ENCODE data around the gene DLD.
"Not testable (repeated sequence)": the region's sequence is repeated elsewhere in the genome, so short reads cannot be mapped to it uniquely, and the experiment has no call there.

DLD gene

DNA sequence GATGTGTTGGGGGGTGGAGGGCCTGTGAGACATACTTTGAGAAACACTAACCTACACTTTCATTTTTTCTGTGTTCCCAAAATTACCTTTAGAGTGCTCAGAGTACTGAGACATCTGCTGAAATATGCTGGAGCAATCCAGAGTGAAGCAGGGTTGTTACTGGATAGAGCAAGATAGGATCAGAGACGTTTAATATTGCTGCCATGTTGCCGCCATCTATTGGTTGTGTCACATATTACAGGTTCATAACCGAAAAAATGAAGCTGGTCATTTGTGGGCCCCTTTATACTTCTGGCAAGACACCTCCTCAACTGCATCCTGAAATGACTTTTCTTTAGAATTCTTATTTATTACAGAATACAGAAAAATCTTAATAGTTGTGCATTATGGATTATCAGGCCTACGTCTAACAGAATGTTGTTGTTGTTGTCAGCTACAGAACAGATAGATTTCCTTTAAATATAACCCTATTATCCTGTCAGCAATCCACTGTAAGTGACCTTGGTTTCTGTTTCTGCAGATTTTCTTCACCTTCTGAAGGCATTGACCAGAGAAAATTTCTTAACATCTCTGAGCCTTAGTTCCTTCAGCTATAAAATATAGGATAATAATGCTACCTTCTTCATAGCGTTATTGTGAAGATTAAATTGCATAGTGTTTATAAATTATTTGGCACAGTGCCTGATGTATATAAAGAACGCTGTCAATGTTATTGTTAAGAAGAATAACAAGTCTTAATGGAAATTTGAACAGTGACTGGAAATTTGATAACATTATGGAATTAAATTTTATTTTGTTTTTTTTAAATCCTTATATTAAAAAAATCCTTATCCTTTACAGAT lies 16.2 kb upstream of the DLD start:
- no peak for DNase-seq (ENCODE audit: low read depth in 2 of 2)

DNA sequence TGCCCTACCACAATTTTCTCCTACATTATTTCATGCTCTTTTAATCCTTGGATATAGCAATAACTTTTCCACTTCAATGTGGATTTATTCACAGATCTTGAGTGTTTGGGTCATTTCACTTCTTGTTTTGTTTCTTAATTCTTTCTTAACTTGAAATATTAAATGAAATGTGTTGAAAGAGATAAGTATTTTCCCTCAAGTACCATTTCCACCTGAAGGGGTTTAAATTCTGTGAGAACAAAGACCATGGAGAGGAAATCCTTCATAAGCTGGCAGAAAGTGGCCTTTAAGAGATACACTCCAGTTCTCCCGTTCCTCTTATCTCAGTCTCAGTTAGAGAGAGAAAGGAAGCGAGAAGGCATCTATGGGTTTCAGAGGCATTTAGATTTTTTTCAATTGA lies 14.1 kb upstream of the DLD start:
- no peak for DNase-seq (ENCODE audit: low read depth in 2 of 2)

DNA sequence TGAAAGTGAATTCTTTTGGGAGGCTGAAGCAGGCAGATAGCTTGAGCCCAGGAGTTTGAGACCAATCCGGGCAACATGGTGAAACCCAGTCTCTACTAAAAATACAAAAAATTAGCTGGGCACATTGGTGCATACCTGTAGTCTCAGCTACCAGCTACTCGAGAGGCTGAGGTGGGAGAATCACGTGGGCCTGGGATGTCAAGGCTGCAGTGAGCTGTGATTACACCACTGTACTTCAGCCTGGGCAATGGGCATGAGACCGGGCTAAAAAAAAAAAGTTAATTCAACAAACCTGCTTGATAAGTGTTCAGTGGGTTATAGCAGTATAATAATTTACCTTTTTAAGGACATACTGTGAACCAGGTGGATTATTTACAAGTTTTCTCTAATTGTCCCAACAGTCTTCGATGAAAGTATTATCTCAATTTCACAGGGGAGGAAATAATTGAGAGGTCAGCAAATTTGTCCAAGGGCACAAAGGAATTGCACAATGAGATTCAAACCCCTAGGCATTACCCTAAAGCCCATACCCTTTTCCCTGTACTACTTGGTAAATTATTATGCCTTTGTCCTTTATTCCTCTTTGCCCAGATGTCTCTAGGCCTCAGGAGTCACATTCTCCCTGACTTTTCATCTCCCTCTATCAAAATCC lies 13.1 kb upstream of the DLD start:
- DNase-seq (ENCODE audit: low read depth in 2 of 2) = no peak

DNA sequence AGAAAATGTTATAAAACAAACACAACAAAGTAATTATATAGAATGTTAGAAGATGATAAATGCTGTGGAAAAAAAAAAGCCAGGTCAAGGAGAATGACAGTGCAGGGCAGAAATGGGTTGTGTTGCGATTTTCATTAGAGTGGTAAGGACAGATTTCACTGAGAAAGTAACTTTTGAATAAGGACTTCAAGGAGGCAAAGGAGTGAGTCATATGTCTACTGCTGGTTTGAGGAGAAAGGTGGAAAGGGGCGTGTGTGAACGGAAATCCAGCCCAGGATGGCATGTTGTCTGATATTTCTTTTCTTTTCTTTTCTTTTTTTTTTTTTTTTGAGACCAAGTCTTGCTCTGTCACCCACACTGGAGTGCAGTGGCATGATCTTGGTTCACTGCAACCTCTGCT lies 12.3 kb upstream of the DLD start:
- DNase-seq (ENCODE audit: low read depth in 2 of 2) = no peak

DNA sequence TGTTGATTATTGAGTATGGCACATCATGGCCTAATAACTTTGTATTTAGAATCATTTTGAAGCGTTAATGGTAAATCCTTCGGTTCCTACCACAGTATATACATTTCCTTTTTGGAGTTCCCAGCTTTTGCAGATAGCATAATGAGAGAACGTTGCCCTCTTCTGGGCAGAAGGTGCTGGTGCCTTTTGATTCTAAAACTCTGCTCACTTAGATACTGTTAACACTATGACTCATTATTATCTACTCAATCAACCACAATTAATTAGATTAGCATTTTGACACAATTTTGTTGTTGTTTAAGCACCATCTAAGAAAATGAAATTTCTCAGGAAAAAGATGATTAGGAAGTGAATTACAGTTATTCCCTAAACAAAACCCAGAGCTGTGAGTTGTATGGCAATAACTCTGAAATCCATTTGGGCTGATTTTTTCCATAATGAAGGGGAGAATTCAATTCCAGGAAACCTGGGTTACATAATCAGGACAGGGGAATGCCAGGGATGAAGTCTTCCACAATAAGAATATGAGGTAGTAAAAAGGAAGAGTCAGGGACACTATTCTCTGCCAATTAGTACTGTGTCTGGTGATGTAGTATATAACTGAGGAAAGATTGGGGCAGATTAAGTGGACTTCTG lies 11.5 kb upstream of the DLD start:
- no peak for DNase-seq (ENCODE audit: low read depth in 2 of 2)

DNA sequence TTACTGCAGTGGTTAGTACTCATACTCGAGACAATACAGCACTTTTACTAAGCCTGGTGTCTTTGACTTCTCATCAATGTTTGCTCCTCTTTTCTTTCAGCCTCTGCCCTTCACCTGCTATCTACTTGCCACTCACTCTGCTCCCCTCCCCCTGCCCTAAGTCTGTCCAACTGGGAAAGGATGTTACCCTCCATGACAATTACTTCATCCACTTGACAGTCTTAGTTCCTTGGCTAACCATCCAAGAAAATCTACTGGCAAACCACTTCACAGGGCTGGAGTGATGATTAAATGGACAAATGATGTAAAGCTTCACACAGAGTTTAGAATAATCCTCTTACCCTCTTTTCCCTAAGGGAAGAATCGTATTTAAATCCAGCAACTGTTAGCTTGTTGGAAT lies 8.2 kb upstream of the DLD start:
- DNase-seq (ENCODE audit: low read depth in 2 of 2) = no peak

DNA sequence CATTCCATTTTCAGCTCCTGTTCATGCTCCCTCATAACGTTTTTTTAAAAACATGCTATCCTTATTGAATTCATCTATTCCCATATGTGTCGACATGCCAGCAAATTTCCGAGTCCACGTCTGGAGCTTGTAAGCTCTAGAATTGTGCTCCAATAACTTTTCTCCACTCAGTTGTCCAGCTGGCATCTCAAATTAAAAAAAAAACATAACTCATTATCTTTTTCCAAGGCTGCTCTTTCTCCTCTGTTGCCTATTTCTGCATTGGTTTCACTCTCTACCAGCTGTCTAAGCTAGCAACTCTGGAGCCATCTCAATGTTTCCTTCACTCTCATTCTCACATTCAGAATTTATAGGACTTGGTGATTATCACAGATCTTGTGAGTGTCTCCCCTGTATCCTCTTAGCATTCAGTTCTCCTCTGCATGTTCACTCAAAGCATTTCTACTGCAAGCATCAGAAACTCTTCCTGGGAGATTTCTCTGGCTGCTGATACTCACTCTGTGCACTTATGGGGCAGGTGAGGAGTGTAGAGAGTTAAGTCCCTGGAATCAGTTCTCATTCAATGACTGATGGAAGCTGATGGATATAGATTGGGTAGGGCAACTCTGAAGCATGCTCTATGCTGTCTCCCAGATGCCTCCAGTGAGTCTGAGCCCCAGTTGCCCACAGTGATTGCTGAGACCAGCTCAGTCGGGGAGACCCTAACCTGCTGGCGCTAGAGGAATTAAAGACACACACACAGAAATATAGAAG lies 6.7 kb upstream of the DLD start:
- DNase-seq (ENCODE audit: low read depth in 2 of 2) = no peak

DNA sequence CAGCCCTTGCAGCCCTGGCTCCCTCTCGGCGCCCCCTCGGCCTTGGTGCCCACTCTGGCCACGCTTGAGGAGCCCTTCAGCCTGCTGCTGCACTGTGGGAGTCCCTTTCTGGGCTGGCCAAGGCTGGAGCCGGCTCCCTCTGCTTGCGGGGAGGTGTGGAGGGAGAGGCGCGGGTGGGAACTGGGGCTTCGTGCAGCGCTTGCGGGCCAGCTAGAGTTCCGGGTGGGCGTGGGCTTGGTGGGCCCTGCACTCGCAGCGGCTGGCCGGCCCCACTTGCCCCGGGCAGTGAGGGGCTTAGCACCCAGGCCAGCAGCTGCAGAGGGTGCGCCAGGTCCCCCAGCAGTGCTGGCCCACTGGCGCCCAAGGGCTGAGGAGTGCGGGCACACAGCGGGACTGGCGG lies 3.2 kb upstream of the DLD start:
- DNase-seq (ENCODE audit: low read depth in 2 of 2) = not testable (repeated sequence)

DNA sequence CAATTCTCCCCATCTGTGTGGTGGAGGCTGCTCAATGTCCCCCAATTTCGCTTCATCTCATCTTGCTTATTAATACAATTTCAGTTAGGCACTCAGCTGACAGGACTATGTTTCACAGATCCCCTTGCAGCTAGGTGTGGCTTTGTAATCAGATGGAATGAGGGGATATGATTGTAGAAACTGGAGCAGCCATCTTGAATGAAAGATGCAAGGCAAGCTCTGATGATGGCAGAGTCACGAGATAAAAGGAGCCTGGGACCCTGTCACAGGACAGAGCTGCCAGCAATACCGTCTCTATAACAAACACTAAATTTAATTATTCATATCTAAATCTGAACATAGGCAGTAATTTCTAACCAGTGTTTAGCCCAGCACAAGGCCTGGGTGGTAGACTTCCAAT lies 991 bp upstream of the DLD start:
- DNase-seq (ENCODE audit: low read depth in 2 of 2) = no peak

DNA sequence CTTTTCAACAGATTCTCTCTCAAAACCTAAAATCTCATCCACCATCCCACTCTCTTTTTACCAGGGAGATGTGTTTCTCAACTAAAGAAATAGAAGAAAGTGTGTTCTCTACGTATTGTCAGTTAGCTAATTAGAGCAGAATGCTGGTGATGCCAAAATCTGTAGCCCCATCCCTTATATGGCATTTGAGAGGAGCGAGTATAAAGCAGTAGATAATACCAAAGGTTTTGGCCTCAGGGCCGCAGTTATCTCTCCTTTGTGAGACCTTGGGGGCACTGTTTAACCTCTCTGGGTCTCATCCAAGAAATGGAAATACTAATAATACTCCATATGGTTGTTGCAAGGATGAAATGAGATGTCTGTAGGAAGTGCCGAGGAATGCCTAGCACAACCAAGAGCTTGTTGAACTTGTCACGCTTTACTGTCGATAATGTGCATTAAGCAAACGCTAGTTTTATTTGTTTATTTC lies 456 bp upstream of the DLD start:
- DNase-seq (ENCODE audit: low read depth in 2 of 2) = no peak

DNA sequence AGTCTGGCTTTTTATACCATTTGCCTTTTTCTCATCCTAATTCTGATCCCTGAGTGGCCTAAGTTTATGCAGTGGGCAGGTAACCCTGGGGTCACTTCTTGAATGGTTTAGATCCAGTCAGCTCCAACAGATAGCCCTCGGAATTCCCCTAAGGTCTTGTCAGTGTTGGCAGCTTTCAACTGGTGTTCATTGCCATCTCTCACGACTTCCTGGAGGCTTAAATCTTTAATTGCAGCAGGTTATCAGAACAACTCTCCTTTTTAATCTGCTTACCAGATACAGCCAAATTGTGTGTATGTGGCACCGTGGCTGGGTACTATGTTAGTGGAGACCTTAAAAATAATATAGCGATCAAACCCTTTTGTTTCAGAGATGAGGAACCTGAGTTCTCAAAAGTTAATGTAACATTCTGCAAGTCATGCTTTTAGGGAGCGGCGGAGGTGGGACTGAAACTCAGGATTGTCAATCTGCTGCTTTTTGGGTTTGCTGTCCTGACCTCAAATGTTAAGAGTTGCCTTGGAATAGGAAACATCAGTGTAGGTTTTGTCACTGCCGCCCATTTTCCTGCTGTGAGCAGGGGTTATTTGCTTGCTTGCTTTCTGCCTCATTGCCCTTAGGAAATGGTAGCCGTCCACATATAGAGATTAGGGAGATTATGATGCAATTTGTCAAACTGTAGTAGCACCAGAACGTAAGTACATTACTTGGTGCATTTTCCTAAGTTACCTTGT lies 818 bp downstream of the DLD start:
- no peak for DNase-seq (ENCODE audit: low read depth in 2 of 2)

DNA sequence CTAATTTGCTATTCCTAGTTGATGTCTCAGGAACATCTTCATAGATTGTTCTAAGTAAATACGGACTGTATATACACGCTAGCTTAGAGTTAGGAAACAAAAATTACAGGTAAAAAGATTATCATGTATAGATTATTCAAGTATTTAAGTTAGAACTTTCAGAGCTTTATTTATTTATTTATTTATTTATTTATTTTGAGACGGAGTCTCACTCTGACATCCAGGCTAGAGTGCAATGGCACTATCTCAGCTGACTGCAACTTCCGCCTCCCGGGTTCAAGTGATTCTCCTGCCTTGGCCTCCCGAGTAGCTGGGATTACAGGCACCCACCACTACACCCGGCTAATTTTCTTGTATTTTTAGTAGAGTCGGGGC lies 1.4 kb downstream of the DLD start:
- not testable (repeated sequence) for DNase-seq (ENCODE audit: low read depth in 2 of 2)

DNA sequence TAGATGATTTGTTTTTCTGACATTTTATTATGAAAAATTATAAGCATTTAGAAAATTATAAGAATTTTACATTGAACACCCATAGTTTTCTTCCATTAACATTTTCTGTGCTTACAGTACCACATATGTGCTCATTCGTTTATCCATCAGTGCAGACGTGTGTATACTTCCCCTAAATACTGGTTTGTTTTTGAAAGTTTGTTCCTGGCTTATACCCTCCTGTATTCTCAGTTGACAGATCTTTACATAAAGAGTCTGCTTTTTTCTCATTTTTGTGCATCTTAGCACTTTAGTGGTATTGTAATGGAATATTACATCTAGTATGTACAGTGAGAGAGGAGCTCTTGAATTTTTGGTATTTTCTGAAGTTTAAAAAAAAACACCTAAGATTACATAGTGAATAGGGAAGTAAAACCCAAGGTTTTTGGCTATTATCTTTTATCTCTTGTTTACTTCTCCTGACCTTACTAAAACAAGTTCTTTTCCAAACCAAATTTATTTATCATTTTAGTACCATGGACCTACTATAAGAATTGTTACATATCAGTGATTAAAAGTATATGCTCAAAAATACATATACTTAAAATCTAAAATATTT lies 8.1 kb downstream of the DLD start:
- DNase-seq (ENCODE audit: low read depth in 2 of 2) = no peak

DNA sequence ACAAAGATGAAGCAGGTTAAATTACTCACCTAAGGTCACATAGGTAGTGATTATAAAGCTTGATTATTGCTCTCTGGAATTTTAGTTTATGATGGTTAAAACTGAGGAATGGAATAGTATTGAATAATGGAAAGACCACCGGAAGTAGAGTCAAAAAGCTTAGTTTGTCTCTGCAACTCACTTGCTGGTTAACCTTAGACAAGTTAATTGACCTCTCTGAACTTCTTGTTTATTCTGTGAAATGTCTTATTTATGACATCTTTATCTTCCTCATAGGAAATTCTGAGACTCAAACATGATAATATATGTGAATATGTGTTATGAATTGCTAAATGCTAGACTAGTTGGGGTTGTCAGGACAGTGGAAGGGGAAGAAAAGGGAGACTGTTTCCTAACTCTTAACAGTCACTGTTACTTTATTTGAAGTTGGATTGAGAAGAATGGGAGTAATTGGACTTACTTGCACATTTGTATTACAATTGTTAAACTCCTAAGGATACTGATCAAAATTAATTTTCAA lies 9.6 kb downstream of the DLD start:
- no peak for DNase-seq (ENCODE audit: low read depth in 2 of 2)

DNA sequence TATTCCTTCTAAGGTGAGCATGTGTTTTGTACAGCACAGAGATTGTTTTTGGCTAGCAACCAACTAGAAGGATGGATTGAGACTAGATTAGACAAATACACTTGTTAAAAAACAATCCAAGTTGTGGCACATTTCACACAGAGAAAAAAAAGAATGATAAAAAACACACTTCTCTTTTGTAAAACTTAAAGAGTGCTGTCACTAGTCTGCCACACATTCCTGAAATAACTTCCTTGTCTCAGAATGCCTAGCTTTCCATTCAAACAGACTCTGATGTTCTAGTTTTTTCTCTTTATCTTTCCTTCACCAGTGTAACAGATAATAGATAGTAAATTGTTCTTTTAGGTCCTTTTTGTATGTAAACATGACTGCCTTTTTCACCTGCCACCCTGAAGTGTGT lies 11.4 kb downstream of the DLD start:
- DNase-seq (ENCODE audit: low read depth in 2 of 2) = no peak

DNA sequence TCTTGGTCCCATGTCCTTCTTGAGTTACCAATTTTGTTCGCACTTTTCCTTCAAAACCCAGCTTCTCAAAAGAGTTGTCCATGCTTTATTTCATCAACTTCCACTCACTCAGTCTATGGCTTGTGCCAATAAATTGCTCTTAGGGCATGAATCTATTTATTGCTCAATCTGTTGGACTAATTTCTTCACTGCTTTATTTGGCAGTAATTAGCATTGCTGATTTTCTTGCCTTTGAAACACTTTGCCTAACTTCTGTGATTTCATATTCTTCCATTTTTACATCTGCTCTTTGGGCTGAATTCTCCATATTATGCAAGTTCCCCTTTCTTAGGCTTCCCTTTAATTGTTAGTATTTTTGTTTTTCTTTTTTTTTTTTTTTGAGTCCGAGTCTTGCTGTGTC lies 16.8 kb downstream of the DLD start:
- DNase-seq (ENCODE audit: low read depth in 2 of 2) = no peak

DNA sequence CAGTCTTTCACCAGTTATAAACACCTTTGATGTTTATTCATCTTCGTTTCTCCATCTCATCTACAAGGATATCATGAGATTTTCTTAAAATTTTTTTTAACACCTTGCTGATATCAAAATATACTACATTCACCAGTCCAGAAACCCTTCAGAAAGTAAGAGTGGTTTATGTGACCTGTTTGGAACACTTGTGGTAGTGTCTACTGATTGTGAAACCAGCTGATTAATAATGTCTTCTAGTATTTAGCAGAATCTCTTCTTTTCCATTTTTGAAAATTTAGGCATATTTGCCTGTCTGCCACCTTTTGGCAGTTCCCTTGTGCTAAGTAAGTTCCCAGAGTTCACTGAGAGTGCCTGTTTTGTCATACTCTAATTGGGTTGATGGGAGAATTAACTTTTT lies 18.5 kb downstream of the DLD start:
- DNase-seq (ENCODE audit: low read depth in 2 of 2) = no peak

DNA sequence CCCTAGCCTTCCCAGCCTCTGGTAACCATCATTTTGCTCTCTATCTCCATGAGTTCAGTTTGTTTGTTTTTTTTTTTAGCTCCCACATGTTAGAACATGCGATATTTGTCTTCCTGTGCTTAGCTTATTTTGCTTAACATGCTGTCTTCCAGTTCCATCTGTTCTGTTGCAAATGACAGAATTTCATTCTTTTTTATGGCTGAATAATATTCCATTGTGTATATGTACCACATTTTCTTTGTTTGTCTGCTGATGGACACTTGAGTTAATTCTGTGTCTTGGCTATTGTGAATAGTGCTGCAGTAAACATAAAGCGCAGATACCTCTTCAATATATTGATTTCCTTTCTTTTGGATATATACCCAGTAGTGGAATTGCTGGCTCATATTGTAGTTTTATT lies 21.0 kb downstream of the DLD start:
- no peak for DNase-seq (ENCODE audit: low read depth in 2 of 2)

DNA sequence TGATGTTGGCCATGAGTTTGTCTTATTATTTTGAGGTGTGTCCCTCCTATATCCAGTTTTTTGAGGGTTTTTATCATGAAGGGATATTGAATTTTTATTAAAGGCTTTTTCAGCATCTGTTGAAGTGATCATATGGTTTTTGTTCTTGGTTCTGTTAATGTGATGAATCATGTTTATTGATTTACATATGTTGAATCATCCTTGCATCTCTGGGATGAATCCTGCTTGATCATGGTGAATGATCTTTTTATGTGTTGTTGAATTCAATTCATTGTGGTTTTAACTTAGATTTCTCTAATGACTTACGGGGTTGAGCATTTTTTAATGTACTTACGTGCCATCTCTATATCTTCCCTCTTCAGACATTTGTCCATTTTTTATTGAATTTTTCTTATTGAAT lies 22.9 kb downstream of the DLD start:
- peak in 1 of 2 experiments; percentile 27 for DNase-seq (ENCODE audit: low read depth in 2 of 2)

DNA sequence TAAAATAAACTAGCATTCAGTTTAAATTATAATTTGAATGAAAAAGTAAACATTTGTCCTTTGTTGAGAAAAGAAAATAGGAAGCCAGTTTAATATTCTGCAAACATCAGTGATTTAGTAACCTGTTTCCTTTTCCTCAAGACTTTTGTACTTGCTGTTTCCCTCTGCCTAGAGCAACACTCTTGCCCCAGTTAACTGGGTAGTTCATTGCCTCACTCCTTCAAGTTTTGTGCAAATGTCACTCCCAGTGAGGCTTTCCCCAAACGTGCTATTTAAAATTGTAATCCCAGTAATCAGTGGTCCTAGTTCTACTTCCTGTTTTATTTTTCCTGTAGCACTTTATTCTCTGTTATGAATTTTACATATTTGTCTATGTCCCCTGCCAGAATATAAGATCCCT lies 23.8 kb downstream of the DLD start:
- DNase-seq (ENCODE audit: low read depth in 2 of 2) = no peak

DNA sequence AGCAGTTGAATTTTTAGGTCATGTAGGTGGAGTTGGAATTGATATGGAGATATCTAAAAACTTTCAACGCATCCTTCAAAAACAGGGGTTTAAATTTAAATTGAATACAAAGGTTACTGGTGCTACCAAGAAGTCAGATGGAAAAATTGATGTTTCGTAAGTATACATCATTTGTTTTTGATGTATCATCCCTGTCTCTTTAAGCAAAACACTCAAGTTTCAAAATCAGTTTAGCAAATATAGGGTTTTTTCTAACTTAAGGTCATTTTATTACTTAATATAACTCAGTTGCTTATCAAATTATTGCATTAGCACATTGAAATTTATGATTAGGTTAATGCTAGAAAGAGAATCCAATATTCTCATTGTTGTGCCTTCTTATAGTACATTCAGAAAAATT lies 24.6 kb downstream of the DLD start:
- DNase-seq (ENCODE audit: low read depth in 2 of 2) = no peak
